Measurements from ENCODE around the gene CNNM2. TPM values are rescaled to one million over a fixed set of nuclear protein-coding genes. Genes with fewer than 3 reads are reported as not detected.

CNNM2 gene
- polyA plus RNA-seq, 1 of the 3 experiments (the other 2 are of a cell fraction) = 4.0 TPM

DNA sequence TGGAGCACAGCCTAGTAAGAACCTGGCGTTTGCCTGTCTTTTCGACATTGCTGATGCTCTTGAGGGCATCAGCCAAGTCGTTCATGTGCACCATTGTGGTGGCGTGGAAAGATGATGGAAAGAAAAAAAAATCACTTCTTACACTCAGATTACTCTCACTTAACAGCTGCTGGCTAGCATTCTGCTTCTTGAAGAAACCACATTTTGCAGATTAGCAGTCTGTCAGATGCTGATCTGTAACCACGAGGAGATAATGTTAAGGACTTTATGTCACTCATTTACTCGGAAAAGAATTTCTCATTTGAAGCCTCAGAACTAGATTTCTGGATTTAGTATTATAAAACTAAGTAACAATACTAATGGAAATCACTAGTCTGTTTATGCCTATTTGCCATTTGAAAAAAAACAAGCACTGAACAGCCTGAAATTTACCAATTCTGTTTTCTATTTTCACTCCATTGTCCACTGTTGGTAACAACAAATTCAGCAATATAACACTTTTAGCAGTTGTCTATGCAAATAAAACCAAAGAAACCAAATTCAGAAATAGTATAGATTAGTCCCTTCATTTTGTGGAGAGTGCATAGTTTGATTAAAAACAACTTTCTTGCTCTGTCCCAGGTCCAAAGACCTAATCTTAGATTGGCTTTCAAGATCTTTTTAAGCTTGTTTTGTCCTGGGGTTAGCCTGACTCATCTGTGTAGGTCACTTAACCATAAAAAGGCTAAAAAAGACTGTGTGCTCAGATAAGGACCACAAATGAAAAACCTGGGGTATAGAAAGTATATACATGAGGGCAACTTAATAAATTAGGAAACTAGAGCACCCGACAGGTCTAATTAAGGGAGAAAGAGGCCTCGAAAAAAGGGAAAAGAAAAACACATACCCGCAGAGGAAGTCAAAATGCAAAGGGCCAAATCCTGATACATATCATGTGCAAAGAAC is 207.5 kb downstream of the CNNM2 start:
- Histone ChIP-seq H3K9me2 (no peaks in the 10 kb centered on the region), H3K79me2 (ENCODE audit: insufficient read depth) (peaks cover 10% of the 10 kb centered on the region), H3K9me3 (no peaks in the 10 kb centered on the region), H2AFZ (ENCODE audit: low read depth) (no peak overlapping the region), H3K4me1 (ENCODE audit: control insufficient read depth in 1 of 2, insufficient read depth in 2 of 2, low read depth in 1 of 2, low read length in 1 of 2) (peaks cover 3 to 6% of the 10 kb centered on the region in 2 experiments; a peak in 3 of 4 replicates), H3K27me3 (ENCODE audit: insufficient read depth) (no peaks in the 10 kb centered on the region), H4K20me1 (ENCODE audit: insufficient read depth) (peaks cover 14% of the 10 kb centered on the region), H3K9ac (no peak overlapping the region), H3K4me3 (ENCODE audit: low read depth in 2 of 2, low read length in 1 of 2) (no peak overlapping the region), H3F3A (replicated peaks; ENCODE audit: insufficient read depth) (no peaks in the 10 kb centered on the region), H3K4me2 (no peak overlapping the region), H3K27ac (ENCODE audit: low read depth in 2 of 2, low read length in 1 of 2) (no peak overlapping the region; a peak in 1 of 4 replicates), H3K36me3 (replicated peaks in 1 of 2; ENCODE audit: control insufficient read depth in 1 of 2, insufficient read depth in 2 of 2, low read length in 1 of 2) (peaks cover 6 to 27% of the 10 kb centered on the region in 2 experiments)
- 86% methylated on average over 9 of the region's 9 CpGs for WGBS (ENCODE audit: low lambda C conversion rate)
- DNase-seq = no peak
- ChIA-PET CTCF (interaction anchor here (0.8 kb wide), 1 partner anchor 29 kb away, joined by 3 read pairs; no protein-coding TSS in a partner anchor), POLR2A (no interaction called here)
- TF ChIP-seq NFIC (IDR thresholded peaks at IDR 0.05; ENCODE audit: borderline replicate concordance) = no peak
- TF ChIP-seq FOXJ3 (CRISPR knock-in tag; IDR thresholded peaks at IDR 0.05) = no peak
- TF ChIP-seq TCF12 (IDR thresholded peaks at IDR 0.05) = peak; percentile 2; the same call in 1 of the 2 replicates
- TF ChIP-seq, protein P1, sequence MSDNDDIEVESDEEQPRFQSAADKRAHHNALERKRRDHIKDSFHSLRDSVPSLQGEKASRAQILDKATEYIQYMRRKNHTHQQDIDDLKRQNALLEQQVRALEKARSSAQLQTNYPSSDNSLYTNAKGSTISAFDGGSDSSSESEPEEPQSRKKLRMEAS (IDR thresholded peaks at IDR 0.05; ENCODE audit: low read depth) = no peak
- no peak for TF ChIP-seq NRF1 (IDR thresholded peaks at IDR 0.05; ENCODE audit: low read depth, low read length)
- TF ChIP-seq JUND (IDR thresholded peaks at IDR 0.05) = peak; percentile 3; the same call in 1 of the 2 replicates
- peak; percentile 26; the same call in 1 of the 2 replicates for TF ChIP-seq FOSL2 (IDR thresholded peaks at IDR 0.05; ENCODE audit: borderline replicate concordance, low read depth)
- no peak for TF ChIP-seq RFX5 (IDR thresholded peaks at IDR 0.05; ENCODE audit: low read length)
- TF ChIP-seq, protein P2, sequence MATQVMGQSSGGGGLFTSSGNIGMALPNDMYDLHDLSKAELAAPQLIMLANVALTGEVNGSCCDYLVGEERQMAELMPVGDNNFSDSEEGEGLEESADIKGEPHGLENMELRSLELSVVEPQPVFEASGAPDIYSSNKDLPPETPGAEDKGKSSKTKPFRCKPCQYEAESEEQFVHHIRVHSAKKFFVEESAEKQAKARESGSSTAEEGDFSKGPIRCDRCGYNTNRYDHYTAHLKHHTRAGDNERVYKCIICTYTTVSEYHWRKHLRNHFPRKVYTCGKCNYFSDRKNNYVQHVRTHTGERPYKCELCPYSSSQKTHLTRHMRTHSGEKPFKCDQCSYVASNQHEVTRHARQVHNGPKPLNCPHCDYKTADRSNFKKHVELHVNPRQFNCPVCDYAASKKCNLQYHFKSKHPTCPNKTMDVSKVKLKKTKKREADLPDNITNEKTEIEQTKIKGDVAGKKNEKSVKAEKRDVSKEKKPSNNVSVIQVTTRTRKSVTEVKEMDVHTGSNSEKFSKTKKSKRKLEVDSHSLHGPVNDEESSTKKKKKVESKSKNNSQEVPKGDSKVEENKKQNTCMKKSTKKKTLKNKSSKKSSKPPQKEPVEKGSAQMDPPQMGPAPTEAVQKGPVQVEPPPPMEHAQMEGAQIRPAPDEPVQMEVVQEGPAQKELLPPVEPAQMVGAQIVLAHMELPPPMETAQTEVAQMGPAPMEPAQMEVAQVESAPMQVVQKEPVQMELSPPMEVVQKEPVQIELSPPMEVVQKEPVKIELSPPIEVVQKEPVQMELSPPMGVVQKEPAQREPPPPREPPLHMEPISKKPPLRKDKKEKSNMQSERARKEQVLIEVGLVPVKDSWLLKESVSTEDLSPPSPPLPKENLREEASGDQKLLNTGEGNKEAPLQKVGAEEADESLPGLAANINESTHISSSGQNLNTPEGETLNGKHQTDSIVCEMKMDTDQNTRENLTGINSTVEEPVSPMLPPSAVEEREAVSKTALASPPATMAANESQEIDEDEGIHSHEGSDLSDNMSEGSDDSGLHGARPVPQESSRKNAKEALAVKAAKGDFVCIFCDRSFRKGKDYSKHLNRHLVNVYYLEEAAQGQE (IDR thresholded peaks at IDR 0.05; ENCODE audit: low read depth, low read length) = no peak
- TF ChIP-seq, protein P3, sequence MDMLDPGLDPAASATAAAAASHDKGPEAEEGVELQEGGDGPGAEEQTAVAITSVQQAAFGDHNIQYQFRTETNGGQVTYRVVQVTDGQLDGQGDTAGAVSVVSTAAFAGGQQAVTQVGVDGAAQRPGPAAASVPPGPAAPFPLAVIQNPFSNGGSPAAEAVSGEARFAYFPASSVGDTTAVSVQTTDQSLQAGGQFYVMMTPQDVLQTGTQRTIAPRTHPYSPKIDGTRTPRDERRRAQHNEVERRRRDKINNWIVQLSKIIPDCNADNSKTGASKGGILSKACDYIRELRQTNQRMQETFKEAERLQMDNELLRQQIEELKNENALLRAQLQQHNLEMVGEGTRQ (IDR thresholded peaks at IDR 0.05; ENCODE audit: borderline replicate concordance, low read depth, low read length) = no peak
- TF ChIP-seq RCOR1 (IDR thresholded peaks at IDR 0.05; ENCODE audit: low read length) = no peak

Measured in SK-N-SH (cell line).